Measurements from ENCODE around the gene PTBP1.
"Not testable (repeated sequence)": the region's sequence is repeated elsewhere in the genome, so short reads cannot be mapped to it uniquely, and the experiment has no call there.

PTBP1 gene

GRCh38 chr19:811506-812048 lies 14.3 kb downstream of the PTBP1 start:
- no peak for DNase-seq

GRCh38 chr19:812049-812746 lies 14.9 kb downstream of the PTBP1 start:
- no peak for DNase-seq

GRCh38 chr19:812747-813218 lies 15.5 kb downstream of the PTBP1 start:
- DNase-seq: no peak

- no peak for DNase-seq
Observed at GRCh38 chr19:813219-814151, 16.2 kb downstream of the PTBP1 start.

GRCh38 chr19:814152-815078 lies 17.2 kb downstream of the PTBP1 start:
- no peak for DNase-seq

GRCh38 chr19:815079-815774 lies 18.0 kb downstream of the PTBP1 start:
- no peak for DNase-seq

GRCh38 chr19:815775-816499 lies 18.7 kb downstream of the PTBP1 start:
- no peak for DNase-seq

- DNase-seq: no peak
Observed at GRCh38 chr19:816500-816857, 19.2 kb downstream of the PTBP1 start.

- DNase-seq: not testable (repeated sequence)
Observed at GRCh38 chr19:820212-820611, 23.0 kb downstream of the PTBP1 start.

- DNase-seq: no peak
Observed at GRCh38 chr19:821231-821824, 24.1 kb downstream of the PTBP1 start.

- no peak for DNase-seq
Observed at GRCh38 chr19:821825-822503, 24.7 kb downstream of the PTBP1 start, which contains the start of gene PLPPR3. TSS of gene PLPPR3 (minus strand) at chr19:821955. CDS start at chr19:821559, 396 bp downstream.

GRCh38 chr19:823565-824121 lies 26.4 kb downstream of the PTBP1 start:
- DNase-seq: no peak

- no peak for DNase-seq
Observed at GRCh38 chr19:824885-825284, 27.6 kb downstream of the PTBP1 start.

GRCh38 chr19:825897-826644 lies 28.8 kb downstream of the PTBP1 start:
- no peak for DNase-seq

GRCh38 chr19:827314-827709 lies 30.1 kb downstream of the PTBP1 start:
- no peak for DNase-seq

- no peak for DNase-seq
Observed at GRCh38 chr19:827710-828321, 30.6 kb downstream of the PTBP1 start, which contains the start of gene AZU1. TSS of gene AZU1 (plus strand) at chr19:827837. CDS start at chr19:827847, 10 bp downstream.

GRCh38 chr19:829129-829758 lies 32.0 kb downstream of the PTBP1 start:
- no peak for DNase-seq

Data from NK-92 treated with Interleukin-12 subunit alpha and Interleukin-12 subunit beta, amount 100 ng/mL, for 24 hours (cell line).